Measurements from ENCODE around the gene PLA2G4A. TPM values are rescaled to one million over a fixed set of nuclear protein-coding genes. Genes with fewer than 3 reads are reported as not detected.

The PLA2G4A gene
- total RNA-seq, 1 experiment from 2014 or later = 8.6 TPM

GRCh38 chr1:186849271-186849671, 20.5 kb downstream of the PLA2G4A start:
- no peaks in the 10 kb centered on the region for H3K79me2 ChIP-seq (ENCODE audit: insufficient read depth, low read length)
- no TSS peak for BruUV-seq (replicated peaks)
- no peak overlapping the region for H2AFZ ChIP-seq (ENCODE audit: low read depth, low read length, poor library complexity, severe bottlenecking)
- no peak overlapping the region for H3K9ac ChIP-seq (ENCODE audit: low read length)
- no peak overlapping the region for H3K4me3 ChIP-seq (replicated peaks in 1 of 2; ENCODE audit: low read depth in 1 of 2, low read length in 2 of 2)
- POLR2A ChIA-PET = no interaction called here
- ATAC-seq = no peak
- no peaks in the 10 kb centered on the region for H3K9me2 ChIP-seq (ENCODE audit: insufficient read depth)
- H3K27me3 ChIP-seq (ENCODE audit: insufficient read depth, low read length) = no peaks in the 10 kb centered on the region
- no peak overlapping the region for H3K27ac ChIP-seq (ENCODE audit: low read depth, low read length)
- H3K4me1 ChIP-seq (ENCODE audit: control insufficient read depth in 1 of 2, insufficient read depth in 2 of 2, low read length in 2 of 2) = peaks cover 0 to 6% of the 10 kb centered on the region in 2 experiments; a peak in 1 of 4 replicates
- no peaks in the 10 kb centered on the region for H3K36me3 ChIP-seq (ENCODE audit: control insufficient read depth in 1 of 2, insufficient read depth in 2 of 2, low read length in 2 of 2)
- TF ChIP-seq ZFX (IDR thresholded peaks at IDR 0.05) (no peak), POLR2AphosphoS5 (IDR thresholded peaks at IDR 0.05; ENCODE audit: low read depth, low read length) (no peak), FOSL1 (IDR thresholded peaks at IDR 0.05; ENCODE audit: low read depth) (no peak), SP1 (IDR thresholded peaks at IDR 0.05; ENCODE audit: low read depth) (no peak), REST (IDR thresholded peaks at IDR 0.05; ENCODE audit: low read depth) (no peak), ELF1 (IDR thresholded peaks at IDR 0.05; ENCODE audit: borderline replicate concordance, low read depth) (no peak), EZH2phosphoT487 (IDR thresholded peaks at IDR 0.05; ENCODE audit: borderline replicate concordance) (no peak), MAX (IDR thresholded peaks at IDR 0.05) (no peak), CBX3 (IDR thresholded peaks at IDR 0.05; ENCODE audit: low read depth) (no peak), EGR1 (IDR thresholded peaks at IDR 0.05; ENCODE audit: low read depth) (no peak), SRF (IDR thresholded peaks at IDR 0.05; ENCODE audit: low read depth) (no peak), CTCF (IDR thresholded peaks at IDR 0.05 in 2 of 3, conservative IDR thresholded peaks at IDR 0.05 in 1 of 3; ENCODE audit: borderline replicate concordance in 1 of 3, insufficient read depth in 1 of 3, low read depth in 2 of 3, low read length in 2 of 3) (no peak), RAD21 (IDR thresholded peaks at IDR 0.05; ENCODE audit: low read depth) (no peak), EZH2 (IDR thresholded peaks at IDR 0.05) (no peak), CEBPB (IDR thresholded peaks at IDR 0.05; ENCODE audit: low read depth) (no peak), JUND (IDR thresholded peaks at IDR 0.05) (no peak)
- TF ChIP-seq, protein P1, sequence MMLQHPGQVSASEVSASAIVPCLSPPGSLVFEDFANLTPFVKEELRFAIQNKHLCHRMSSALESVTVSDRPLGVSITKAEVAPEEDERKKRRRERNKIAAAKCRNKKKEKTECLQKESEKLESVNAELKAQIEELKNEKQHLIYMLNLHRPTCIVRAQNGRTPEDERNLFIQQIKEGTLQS (IDR thresholded peaks at IDR 0.05) = no peak
- no peaks in the 10 kb centered on the region for H3K9me3 ChIP-seq (ENCODE audit: control insufficient read depth in 1 of 2, insufficient read depth in 1 of 2, low read depth in 1 of 2, low read length in 2 of 2)
- CTCF ChIA-PET = no interaction called here
- H4K20me1 ChIP-seq (ENCODE audit: insufficient read depth) = no peaks in the 10 kb centered on the region
- intact Hi-C loops (cut with micrococcal nuclease) = no loop called here
- H3K4me2 ChIP-seq (ENCODE audit: low read length) = no peak overlapping the region
- RAD21 ChIA-PET (ENCODE audit: low non-redundant PET in 1 of 2, low total read pairs in 2 of 2, uncharacterized antibody in 2 of 2, unreplicated experiment in 2 of 2) = no interaction called here
- DNase-seq (ENCODE audit: low read depth, low spot score) = no peak
